Lower leg skin (tissue), 3 donors: ENCODE data around the gene NKIRAS1.

Source experiments
- CTCF ChIP-seq, 3 donors: fragments of 450-650 bp; IDR thresholded peaks; one replicate each; pipeline ENCODE4 v1.5.1; 2016; ENCODE audit warnings: antibody characterized with exemption in 3 of 3, mild to moderate bottlenecking in 3 of 3, moderate library complexity in 2 of 3
- POLR2A ChIP-seq, 2 donors: fragments of 450-650 bp; IDR thresholded peaks; one replicate each; pipeline ENCODE4 v1.6.1; 2016 to 2017; ENCODE audit warnings: antibody characterized with exemption in 2 of 2, mild to moderate bottlenecking in 1 of 2, moderate library complexity in 1 of 2

DNA sequence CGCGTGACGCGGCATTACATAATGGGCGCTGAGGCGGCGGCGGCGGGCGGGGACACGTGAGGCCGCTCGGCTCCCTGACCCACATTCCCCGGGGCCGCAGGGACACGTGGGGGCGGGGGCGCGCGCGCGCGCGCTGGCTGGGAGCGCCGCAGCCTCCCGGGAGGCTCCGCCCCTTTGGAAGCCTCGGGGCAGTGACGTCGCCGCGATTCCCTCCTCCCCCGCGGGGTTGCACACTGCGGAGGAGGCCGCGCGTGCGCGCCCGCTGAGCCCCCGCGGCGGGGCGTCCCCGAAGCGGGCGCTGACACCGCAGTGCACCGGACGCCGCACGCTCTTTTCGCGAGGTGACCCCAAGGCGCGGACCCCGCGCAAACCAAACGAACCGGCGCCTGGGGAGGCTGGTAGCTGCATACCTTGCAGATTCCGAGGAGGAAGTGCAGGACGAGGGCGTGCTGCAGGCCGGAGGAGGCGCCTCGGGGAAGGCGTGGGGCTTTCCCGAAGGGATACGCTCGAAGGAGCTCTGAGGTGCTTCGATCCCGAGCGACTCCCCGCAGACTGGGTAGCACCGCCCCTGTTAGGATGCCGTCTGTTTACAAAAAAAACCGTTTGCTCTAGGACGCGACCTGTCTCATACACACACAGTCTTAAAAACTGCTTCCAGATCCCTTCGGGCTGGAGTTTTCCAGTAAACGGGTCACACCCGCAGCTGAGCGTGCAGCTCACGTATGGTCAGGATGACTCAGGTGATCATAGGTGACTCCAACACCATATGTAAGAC lies 29.3 kb upstream of the NKIRAS1 start:
- TF ChIP-seq POLR2A (IDR thresholded peaks at IDR 0.05) = no peak
- no peak for TF ChIP-seq CTCF (IDR thresholded peaks at IDR 0.05)
